ENCODE results near the gene PTOV1. TPM values are rescaled to one million over a fixed set of nuclear protein-coding genes. Genes with fewer than 3 reads are reported as not detected.

Gene PTOV1
- total and polyA plus RNA-seq, 10 of the 15 experiments (the other 5 are each of a cell fraction or from before 2014, with no cell fraction given), result 3.2 to 83.5 (median 22.3) TPM

- TF ChIP-seq RELB (IDR thresholded peaks at IDR 0.05; ENCODE audit: low read depth) (peak; percentile 58), LARP7 (IDR thresholded peaks at IDR 0.05) (peak; percentile 60; the same call in 1 of the 2 replicates), EP300 (IDR thresholded peaks at IDR 0.05; ENCODE audit: borderline replicate concordance in 1 of 2, control insufficient read depth in 1 of 2, low read depth in 2 of 2, low read length in 2 of 2) (0 out of 4 replicates have a peak, but pooled peaks of 1 of the 2 experiments have one; percentile 23), POU2F2 (IDR thresholded peaks at IDR 0.05; ENCODE audit: borderline replicate concordance, low read depth, low read length) (peak; percentile 36; the same call in 1 of the 3 replicates), BHLHE40 (IDR thresholded peaks at IDR 0.05; ENCODE audit: borderline replicate concordance in 1 of 2, low read depth in 2 of 2, low read length in 1 of 2) (peak; percentile 40 to 52; a peak in 2 of 4 replicates), GATAD2B (conservative IDR thresholded peaks at IDR 0.05; ENCODE audit: low read depth) (peak; percentile 24; the same call in 1 of the 2 replicates), ATF7 (IDR thresholded peaks at IDR 0.05; ENCODE audit: low read depth) (peak; percentile 46; the same call in 1 of the 2 replicates), ZNF24 (IDR thresholded peaks at IDR 0.05) (no peak), IKZF2 (IDR thresholded peaks at IDR 0.05) (no peak; a peak in 1 of 4 replicates), MLLT1 (IDR thresholded peaks at IDR 0.05) (peak; percentile 41; the same call in 1 of the 2 replicates), SMARCA5 (IDR thresholded peaks at IDR 0.05) (peak; percentile 95), ATF2 (IDR thresholded peaks at IDR 0.05; ENCODE audit: low read length) (0 out of 2 replicates have a peak, but pooled peaks have one; percentile 18), TCF12 (IDR thresholded peaks at IDR 0.05; ENCODE audit: low read depth, low read length) (peak; percentile 32; the same call in 1 of the 2 replicates)
These were observed 56.1 kb downstream of the PTOV1 start (continued) for GRCh38 chr19:49906879-49907564.

Data from GM12878 (cell line).